HG02885 (cell line): Measurements from ENCODE around the gene GPR171.

Experiments used
- ATAC-seq: cut with Tn5 transposase; IDR thresholded peaks from one replicate; pipeline ENCODE4 v1.9.1; 2021; ENCODE audit warnings: mild to moderate bottlenecking; ENCODE audit not compliant: unreplicated experiment, poor library complexity

GPR171 gene

GRCh38 chr3:151191095-151191494 is 11.9 kb downstream of the GPR171 start:
- ATAC-seq = no peak

- no peak for ATAC-seq
These were observed 19.7 kb downstream of the GPR171 start for GRCh38 chr3:151183265-151183671.

- no peak for ATAC-seq
These were observed 20.5 kb downstream of the GPR171 start for GRCh38 chr3:151182349-151183079.

- ATAC-seq = no peak
These were observed 24.7 kb downstream of the GPR171 start for GRCh38 chr3:151178208-151178845.

- ATAC-seq = no peak
These were observed 27.1 kb downstream of the GPR171 start for GRCh38 chr3:151175952-151176351.

GRCh38 chr3:151174351-151174750 is 28.7 kb downstream of the GPR171 start:
- ATAC-seq = no peak

GRCh38 chr3:151171145-151171757 is 31.8 kb downstream of the GPR171 start:
- ATAC-seq = peak; percentile 68

- ATAC-seq = peak; percentile 43
These were observed 32.9 kb downstream of the GPR171 start for GRCh38 chr3:151169948-151170679.

GRCh38 chr3:151169262-151169947 is 33.6 kb downstream of the GPR171 start:
- peak; percentile 41 for ATAC-seq

GRCh38 chr3:151168269-151169094 is 34.5 kb downstream of the GPR171 start:
- peak; percentile 66 for ATAC-seq

GRCh38 chr3:151166161-151166560 is 36.9 kb downstream of the GPR171 start:
- ATAC-seq = no peak

GRCh38 chr3:151165226-151165625 is 37.8 kb downstream of the GPR171 start:
- ATAC-seq = no peak

- no peak for ATAC-seq
These were observed 43.2 kb downstream of the GPR171 start for GRCh38 chr3:151159806-151160205.

- peak; percentile 93 for ATAC-seq
These were observed 46.3 kb downstream of the GPR171 start for GRCh38 chr3:151156618-151157216.

- ATAC-seq = no peak
These were observed 47.4 kb downstream of the GPR171 start for GRCh38 chr3:151155409-151156128.

- ATAC-seq = no peak
These were observed 48.5 kb downstream of the GPR171 start for GRCh38 chr3:151154566-151154965.

- no peak for ATAC-seq
These were observed 50.4 kb downstream of the GPR171 start for GRCh38 chr3:151152455-151153079.
